Parathyroid adenoma (tissue), 2 donors: ENCODE data around the gene FANCE.
"Not testable (repeated sequence)": the region's sequence is repeated elsewhere in the genome, so short reads cannot be mapped to it uniquely, and the experiment has no call there.

Source experiments
- H2AFZ ChIP-seq: fragments of 300-600 bp; sonication (generic); one replicate; pipeline ENCODE4 v1.7.0; 2017; ENCODE audit warnings: antibody characterized with exemption, mild to moderate bottlenecking
- H3K27ac ChIP-seq: fragments of 300-600 bp; sonication (generic); one replicate; pipeline ENCODE4 v1.7.0; 2017
- H3K27me3 ChIP-seq: fragments of 300-600 bp; sonication (generic); one replicate; pipeline ENCODE4 v1.7.0; 2017; ENCODE audit warnings: low read length; ENCODE audit not compliant: control insufficient read depth, insufficient read depth
- H3K36me3 ChIP-seq: fragments of 300-600 bp; sonication (generic); one replicate; pipeline ENCODE4 v1.7.0; 2017; ENCODE audit warnings: low read length; ENCODE audit not compliant: control insufficient read depth, insufficient read depth
- H3K4me1 ChIP-seq: fragments of 300-600 bp; sonication (generic); one replicate; pipeline ENCODE4 v1.7.0; 2017; ENCODE audit warnings: control low read depth
- H3K4me2 ChIP-seq: fragments of 300-600 bp; sonication (generic); one replicate; pipeline ENCODE4 v1.7.0; 2017; ENCODE audit warnings: low read length
- H3K4me3 ChIP-seq: fragments of 300-600 bp; sonication (generic); one replicate; pipeline ENCODE4 v1.7.0; 2017; ENCODE audit warnings: low read depth, low read length
- H3K79me2 ChIP-seq: fragments of 300-600 bp; sonication (generic); one replicate; pipeline ENCODE4 v1.7.0; 2017; ENCODE audit warnings: control low read depth
- H3K9ac ChIP-seq: fragments of 300-600 bp; sonication (generic); one replicate; pipeline ENCODE4 v1.7.0; 2017; ENCODE audit warnings: mild to moderate bottlenecking
- H3K9me3 ChIP-seq: fragments of 300-600 bp; sonication (generic); one replicate; pipeline ENCODE4 v1.7.0; 2017; ENCODE audit warnings: low read length; ENCODE audit not compliant: control insufficient read depth
- CTCF ChIP-seq: fragments of 300-600 bp; sonication (generic); IDR thresholded peaks from one replicate; pipeline ENCODE4 v1.7.0; 2017; ENCODE audit warnings: antibody characterized with exemption, mild to moderate bottlenecking
- donor health status: primary hyperparathyroidism.

Gene FANCE

GRCh38 chr6:35511562-35511941 is 59.4 kb downstream of the FANCE start:
- H3K27me3 ChIP-seq: no peaks in the 10 kb centered on the region
- no peak overlapping the region for H3K9ac ChIP-seq
- H3K36me3 ChIP-seq: no peaks in the 10 kb centered on the region
- no peaks in the 10 kb centered on the region for H3K9me3 ChIP-seq
- H3K4me3 ChIP-seq: no peak overlapping the region
- H2AFZ ChIP-seq: no peak overlapping the region
- H3K79me2 ChIP-seq: no peaks in the 10 kb centered on the region
- H3K4me2 ChIP-seq: no peak overlapping the region
- no peak overlapping the region for H3K27ac ChIP-seq
- H3K4me1 ChIP-seq: no peaks in the 10 kb centered on the region
- TF ChIP-seq CTCF: no peak

GRCh38 chr6:35512006-35512405 is 59.9 kb downstream of the FANCE start:
- no peak overlapping the region for H3K4me3 ChIP-seq

GRCh38 chr6:35512740-35513139 is 60.6 kb downstream of the FANCE start, which contains the start of gene TULP1:
Gene TULP1 (minus strand): TSS chr6:35512896. CDS start chr6:35512858, 38 bp downstream.
- no peak within 1 kb of the TSS for H3K4me2 ChIP-seq
- no peak within 1 kb of the TSS for H3K9ac ChIP-seq
- no peak within 1 kb of the TSS for H3K27ac ChIP-seq
- TF ChIP-seq CTCF: no peak
- no peaks in the 10 kb centered on the region for H3K4me1 ChIP-seq
- H3K79me2 ChIP-seq: no peaks in the 10 kb centered on the region
- no peak within 1 kb of the TSS for H2AFZ ChIP-seq
- H3K9me3 ChIP-seq: no peaks in the 10 kb centered on the region
- H3K36me3 ChIP-seq: no peaks in the 10 kb centered on the region
- no peak within 1 kb of the TSS for H3K4me3 ChIP-seq
- H3K27me3 ChIP-seq: no peaks in the 10 kb centered on the region

More at GRCh38 chr6:35512006-35512405, 59.9 kb downstream of the FANCE start:
- Histone ChIP-seq H3K9ac (no peak overlapping the region), H3K79me2 (no peaks in the 10 kb centered on the region), H3K4me2 (no peak overlapping the region), H3K27ac (no peak overlapping the region), H3K4me1 (no peaks in the 10 kb centered on the region), H3K27me3 (no peaks in the 10 kb centered on the region), H3K9me3 (no peaks in the 10 kb centered on the region), H3K36me3 (no peaks in the 10 kb centered on the region), H2AFZ (no peak overlapping the region)
- no peak for TF ChIP-seq CTCF

- no peak overlapping the region for H3K27ac ChIP-seq
- H3K4me3 ChIP-seq: no peak overlapping the region
Measured at GRCh38 chr6:35514587-35514986, 62.4 kb downstream of the FANCE start.

GRCh38 chr6:35515939-35516338 is 63.8 kb downstream of the FANCE start:
- H3K27me3 ChIP-seq, H3K9me3 ChIP-seq, H3K4me2 ChIP-seq, H3K27ac ChIP-seq, H3K4me1 ChIP-seq, H2AFZ ChIP-seq, H3K9ac ChIP-seq, H3K36me3 ChIP-seq, H3K4me3 ChIP-seq, H3K79me2 ChIP-seq: not testable (repeated sequence)

More at GRCh38 chr6:35514587-35514986, 62.4 kb downstream of the FANCE start:
- Histone ChIP-seq H3K27me3 (no peaks in the 10 kb centered on the region), H3K79me2 (no peaks in the 10 kb centered on the region), H3K4me1 (no peaks in the 10 kb centered on the region), H2AFZ (no peak overlapping the region), H3K36me3 (no peaks in the 10 kb centered on the region), H3K4me2 (no peak overlapping the region), H3K9ac (no peak overlapping the region), H3K9me3 (no peaks in the 10 kb centered on the region)
- TF ChIP-seq CTCF: no peak
